SK-N-MC (cell line): Measurements from ENCODE around the gene C16orf96.

Experiments
- EZH2 ChIP-seq: fragments of 200-600 bp; sonication (generic); IDR thresholded peaks from one replicate; pipeline ENCODE4 v1.6.1; 2017; ENCODE audit warnings: antibody characterized with exemption
- FOXP2 ChIP-seq: optimal IDR thresholded peaks from 2 replicates; pipeline ENCODE3; 2011; ENCODE audit warnings: mild to moderate bottlenecking, moderate library complexity; ENCODE audit not compliant: insufficient read depth; ENCODE audit errors: extremely low read length, control extremely low read depth
- POLR2AphosphoS5 ChIP-seq: IDR thresholded peaks from 2 replicates; pipeline ENCODE4 v1.6.1; 2012; ENCODE audit warnings: mild to moderate bottlenecking, low read depth, low read length, borderline replicate concordance

DNA sequence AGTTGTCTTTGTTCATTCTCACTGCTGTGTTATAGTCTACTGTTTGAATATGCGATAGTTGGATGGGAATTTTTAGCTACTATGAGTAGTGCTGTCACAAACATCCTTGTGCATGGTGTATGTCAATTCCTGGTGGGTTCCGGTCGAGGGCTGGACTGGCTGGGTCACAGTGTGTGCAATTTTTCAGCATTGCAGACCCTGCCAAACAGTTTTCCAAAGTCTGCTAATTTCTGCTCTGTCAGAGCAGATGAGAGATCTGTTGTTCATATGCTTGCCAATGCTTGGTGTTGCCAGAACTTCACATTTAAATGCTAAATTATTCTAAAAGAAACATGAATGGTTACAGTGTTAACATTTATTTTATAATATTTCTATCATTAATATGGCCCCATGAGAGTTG is 3.6 kb upstream of the C16orf96 start:
- TF ChIP-seq EZH2 (no peak), POLR2AphosphoS5 (no peak), FOXP2 (no peak)
